Neural cell (in vitro differentiated cells): ENCODE data around the gene DZIP1.

Experiments used
- EP300 ChIP-seq: fragments of 450-650 bp; conservative IDR thresholded peaks from 2 replicates; pipeline ENCODE4 v1.6.1; 2014; ENCODE audit warnings: antibody characterized with exemption, mild to moderate bottlenecking, moderate library complexity; ENCODE audit not compliant: poor library complexity, severe bottlenecking
- EZH2 ChIP-seq: fragments of 200-600, 300-800 bp; shearing (Covaris generic), sonication (generic); IDR thresholded peaks from 2 replicates; pipeline ENCODE4 v1.6.1; 2014; ENCODE audit warnings: antibody characterized with exemption, low read length, borderline replicate concordance, mild to moderate bottlenecking; ENCODE audit not compliant: insufficient read depth, poor library complexity, severe bottlenecking
- MXI1 ChIP-seq: fragments of 450-650 bp; conservative IDR thresholded peaks from 2 replicates; pipeline ENCODE4 v1.6.1; 2014; ENCODE audit warnings: antibody characterized with exemption, mild to moderate bottlenecking; ENCODE audit not compliant: poor library complexity, severe bottlenecking
- POLR2AphosphoS5 ChIP-seq: IDR thresholded peaks from 2 replicates; pipeline ENCODE4 v1.6.1; 2012
- SMC3 ChIP-seq: fragments of 450-650 bp; conservative IDR thresholded peaks from 2 replicates; pipeline ENCODE4 v1.6.1; 2014; ENCODE audit warnings: antibody characterized with exemption, mild to moderate bottlenecking, moderate library complexity; ENCODE audit not compliant: poor library complexity
- TF ChIP-seq, protein P1 (sequence below): fragments of 450-650 bp; IDR thresholded peaks from 2 replicates; pipeline ENCODE4 v1.5.1; 2014; ENCODE audit warnings: antibody characterized with exemption, mild to moderate bottlenecking, moderate library complexity; ENCODE audit not compliant: poor library complexity, severe bottlenecking
- TF ChIP-seq, protein P2 (sequence below): IDR thresholded peaks from 2 replicates; pipeline ENCODE4 v1.6.1; 2012; ENCODE audit warnings: borderline replicate concordance

DNA sequence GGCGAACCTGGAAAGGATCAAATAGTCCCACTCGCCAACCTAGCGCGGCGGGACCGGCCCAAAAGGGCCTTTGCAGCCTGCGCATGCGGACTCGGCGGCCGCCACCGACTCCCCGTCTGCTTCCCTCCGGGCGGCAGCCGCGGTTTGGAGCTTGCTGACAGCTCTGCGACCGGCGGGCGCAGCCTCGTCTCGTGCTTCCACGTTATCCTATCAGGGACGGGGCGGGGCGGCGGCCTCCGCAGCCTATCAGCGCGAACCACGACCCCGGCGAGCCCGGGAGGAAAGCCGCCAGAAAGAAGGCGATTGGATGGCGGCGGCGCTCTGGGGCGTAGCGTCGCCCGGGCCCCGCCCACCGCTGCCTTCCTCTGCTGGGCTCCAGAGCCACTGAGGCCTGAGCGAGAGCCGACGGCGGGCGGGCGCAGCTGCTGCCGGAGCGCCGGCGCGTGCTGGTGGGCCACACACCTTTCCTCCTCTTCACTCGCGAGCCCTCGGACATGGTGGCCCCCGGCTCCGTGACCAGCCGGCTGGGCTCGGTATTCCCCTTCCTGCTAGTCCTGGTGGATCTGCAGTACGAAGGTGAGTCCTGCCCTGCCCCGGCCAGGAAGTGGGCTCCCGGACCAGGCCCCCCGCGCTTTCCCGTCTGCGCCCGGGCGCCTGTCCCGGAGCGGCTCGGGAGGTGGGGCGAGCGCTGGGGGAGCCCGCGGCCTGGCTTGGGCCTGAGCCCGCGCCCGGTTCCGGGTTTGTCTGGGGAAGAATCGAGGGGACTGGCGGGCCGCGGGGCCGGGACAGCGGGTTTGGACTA lies 32.5 kb upstream of the DZIP1 start, which contains the start of gene DNAJC3:
- TF ChIP-seq, protein P1, sequence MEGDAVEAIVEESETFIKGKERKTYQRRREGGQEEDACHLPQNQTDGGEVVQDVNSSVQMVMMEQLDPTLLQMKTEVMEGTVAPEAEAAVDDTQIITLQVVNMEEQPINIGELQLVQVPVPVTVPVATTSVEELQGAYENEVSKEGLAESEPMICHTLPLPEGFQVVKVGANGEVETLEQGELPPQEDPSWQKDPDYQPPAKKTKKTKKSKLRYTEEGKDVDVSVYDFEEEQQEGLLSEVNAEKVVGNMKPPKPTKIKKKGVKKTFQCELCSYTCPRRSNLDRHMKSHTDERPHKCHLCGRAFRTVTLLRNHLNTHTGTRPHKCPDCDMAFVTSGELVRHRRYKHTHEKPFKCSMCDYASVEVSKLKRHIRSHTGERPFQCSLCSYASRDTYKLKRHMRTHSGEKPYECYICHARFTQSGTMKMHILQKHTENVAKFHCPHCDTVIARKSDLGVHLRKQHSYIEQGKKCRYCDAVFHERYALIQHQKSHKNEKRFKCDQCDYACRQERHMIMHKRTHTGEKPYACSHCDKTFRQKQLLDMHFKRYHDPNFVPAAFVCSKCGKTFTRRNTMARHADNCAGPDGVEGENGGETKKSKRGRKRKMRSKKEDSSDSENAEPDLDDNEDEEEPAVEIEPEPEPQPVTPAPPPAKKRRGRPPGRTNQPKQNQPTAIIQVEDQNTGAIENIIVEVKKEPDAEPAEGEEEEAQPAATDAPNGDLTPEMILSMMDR, result no peak
- TF ChIP-seq SMC3 (no peak), POLR2AphosphoS5 (peak; percentile 77), EP300 (peak; percentile 24), MXI1 (peak; percentile 70), EZH2 (no peak)
- TF ChIP-seq, protein P2, sequence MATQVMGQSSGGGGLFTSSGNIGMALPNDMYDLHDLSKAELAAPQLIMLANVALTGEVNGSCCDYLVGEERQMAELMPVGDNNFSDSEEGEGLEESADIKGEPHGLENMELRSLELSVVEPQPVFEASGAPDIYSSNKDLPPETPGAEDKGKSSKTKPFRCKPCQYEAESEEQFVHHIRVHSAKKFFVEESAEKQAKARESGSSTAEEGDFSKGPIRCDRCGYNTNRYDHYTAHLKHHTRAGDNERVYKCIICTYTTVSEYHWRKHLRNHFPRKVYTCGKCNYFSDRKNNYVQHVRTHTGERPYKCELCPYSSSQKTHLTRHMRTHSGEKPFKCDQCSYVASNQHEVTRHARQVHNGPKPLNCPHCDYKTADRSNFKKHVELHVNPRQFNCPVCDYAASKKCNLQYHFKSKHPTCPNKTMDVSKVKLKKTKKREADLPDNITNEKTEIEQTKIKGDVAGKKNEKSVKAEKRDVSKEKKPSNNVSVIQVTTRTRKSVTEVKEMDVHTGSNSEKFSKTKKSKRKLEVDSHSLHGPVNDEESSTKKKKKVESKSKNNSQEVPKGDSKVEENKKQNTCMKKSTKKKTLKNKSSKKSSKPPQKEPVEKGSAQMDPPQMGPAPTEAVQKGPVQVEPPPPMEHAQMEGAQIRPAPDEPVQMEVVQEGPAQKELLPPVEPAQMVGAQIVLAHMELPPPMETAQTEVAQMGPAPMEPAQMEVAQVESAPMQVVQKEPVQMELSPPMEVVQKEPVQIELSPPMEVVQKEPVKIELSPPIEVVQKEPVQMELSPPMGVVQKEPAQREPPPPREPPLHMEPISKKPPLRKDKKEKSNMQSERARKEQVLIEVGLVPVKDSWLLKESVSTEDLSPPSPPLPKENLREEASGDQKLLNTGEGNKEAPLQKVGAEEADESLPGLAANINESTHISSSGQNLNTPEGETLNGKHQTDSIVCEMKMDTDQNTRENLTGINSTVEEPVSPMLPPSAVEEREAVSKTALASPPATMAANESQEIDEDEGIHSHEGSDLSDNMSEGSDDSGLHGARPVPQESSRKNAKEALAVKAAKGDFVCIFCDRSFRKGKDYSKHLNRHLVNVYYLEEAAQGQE, result peak; percentile 22
